Measurements from ENCODE around the gene SHANK1. TPM values are rescaled to one million over a fixed set of nuclear protein-coding genes. Genes with fewer than 3 reads are reported as not detected.

SHANK1 gene
- total RNA-seq, 1 donor from 2014 or later: 2.3 TPM

GRCh38 chr19:50662651-50663481 lies 56.7 kb downstream of the SHANK1 start:
- no peaks in the 10 kb centered on the region for H4K20me1 ChIP-seq (ENCODE audit: low read depth)
- peaks cover 19% of the 10 kb centered on the region for H3K27me3 ChIP-seq
- H3K36me3 Mint-ChIP-seq: peaks cover 5% of the 10 kb centered on the region
- peak overlapping the region; percentile 76 for H3K4me3 Mint-ChIP-seq
- no peaks in the 10 kb centered on the region for H3K36me3 ChIP-seq
- peaks cover 24% of the 10 kb centered on the region for H3K4me1 Mint-ChIP-seq
- H3K4me2 ChIP-seq: no peak overlapping the region
- H2AFZ ChIP-seq (replicated peaks): no peak overlapping the region
- no peaks in the 10 kb centered on the region for H3K4me1 ChIP-seq
- no peak for DNase-seq (ENCODE audit: low spot score)
- TF ChIP-seq, protein P1, sequence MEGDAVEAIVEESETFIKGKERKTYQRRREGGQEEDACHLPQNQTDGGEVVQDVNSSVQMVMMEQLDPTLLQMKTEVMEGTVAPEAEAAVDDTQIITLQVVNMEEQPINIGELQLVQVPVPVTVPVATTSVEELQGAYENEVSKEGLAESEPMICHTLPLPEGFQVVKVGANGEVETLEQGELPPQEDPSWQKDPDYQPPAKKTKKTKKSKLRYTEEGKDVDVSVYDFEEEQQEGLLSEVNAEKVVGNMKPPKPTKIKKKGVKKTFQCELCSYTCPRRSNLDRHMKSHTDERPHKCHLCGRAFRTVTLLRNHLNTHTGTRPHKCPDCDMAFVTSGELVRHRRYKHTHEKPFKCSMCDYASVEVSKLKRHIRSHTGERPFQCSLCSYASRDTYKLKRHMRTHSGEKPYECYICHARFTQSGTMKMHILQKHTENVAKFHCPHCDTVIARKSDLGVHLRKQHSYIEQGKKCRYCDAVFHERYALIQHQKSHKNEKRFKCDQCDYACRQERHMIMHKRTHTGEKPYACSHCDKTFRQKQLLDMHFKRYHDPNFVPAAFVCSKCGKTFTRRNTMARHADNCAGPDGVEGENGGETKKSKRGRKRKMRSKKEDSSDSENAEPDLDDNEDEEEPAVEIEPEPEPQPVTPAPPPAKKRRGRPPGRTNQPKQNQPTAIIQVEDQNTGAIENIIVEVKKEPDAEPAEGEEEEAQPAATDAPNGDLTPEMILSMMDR (IDR thresholded peaks at IDR 0.05): no peak
- TF ChIP-seq EZH2phosphoT487 (IDR thresholded peaks at IDR 0.05) (no peak), EZH2 (IDR thresholded peaks at IDR 0.05) (no peak)
- H3K27ac ChIP-seq: no peak overlapping the region
- H3K9me3 ChIP-seq (ENCODE audit: low read depth): no peaks in the 10 kb centered on the region
- peaks cover 21% of the 10 kb centered on the region for H3K27me3 Mint-ChIP-seq (ENCODE audit: insufficient read depth, low read depth)
- H3F3A ChIP-seq (ENCODE audit: low read depth): peaks cover 7% of the 10 kb centered on the region
- no peak overlapping the region for H3K9ac ChIP-seq
- no peak overlapping the region for H3K4me3 ChIP-seq
- no peaks in the 10 kb centered on the region for H3K79me2 ChIP-seq (ENCODE audit: low read depth)
- peak overlapping the region; percentile 72 for H3K27ac Mint-ChIP-seq
- no peaks in the 10 kb centered on the region for H3K9me3 Mint-ChIP-seq

DNA sequence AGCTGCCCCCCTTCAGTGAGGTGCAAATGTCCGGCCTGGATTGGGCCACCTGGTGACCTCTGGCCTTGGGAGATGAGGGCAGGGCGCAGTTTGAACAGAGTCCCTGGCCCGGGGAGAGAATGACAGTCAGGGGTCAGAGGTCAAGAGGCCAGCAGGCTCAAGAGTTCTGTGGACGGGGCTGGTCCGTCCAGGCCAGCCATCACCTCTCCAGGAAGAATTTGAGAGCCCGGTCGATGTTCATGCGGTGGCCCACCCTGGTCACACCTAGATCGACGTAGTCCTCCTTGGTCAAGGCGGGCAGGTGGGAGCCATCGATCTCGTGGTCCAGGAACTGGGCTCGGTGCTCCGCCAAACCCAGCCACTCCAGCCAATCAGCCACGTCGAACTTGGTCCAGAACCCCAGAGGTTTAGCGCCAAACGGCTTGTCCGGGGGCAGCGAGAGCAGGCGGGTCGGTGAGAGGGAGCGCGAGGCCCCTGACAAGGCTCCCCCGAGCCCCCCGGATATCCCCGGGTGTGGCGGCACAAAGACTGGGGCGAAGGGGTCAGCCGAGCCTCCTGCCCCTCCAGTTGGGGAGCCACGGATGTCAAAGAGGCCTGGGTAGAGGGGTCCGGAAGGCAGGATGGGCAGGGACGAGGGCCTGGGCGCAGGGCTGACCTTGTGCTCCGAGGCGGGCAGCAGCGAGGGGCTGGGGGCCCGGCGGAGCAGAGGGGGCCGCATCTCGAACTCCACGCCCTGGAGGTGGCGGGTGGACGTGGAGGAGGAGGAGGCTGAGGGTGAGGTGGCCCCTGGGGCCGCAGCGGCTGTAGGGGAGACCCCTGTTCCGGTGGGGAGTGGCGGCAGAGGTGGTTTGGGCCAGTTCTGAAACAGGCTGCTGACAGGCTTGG lies 57.6 kb downstream of the SHANK1 start:
- Histone ChIP-seq H3K4me2 (no peak overlapping the region), H3F3A (ENCODE audit: low read depth) (peaks cover 7% of the 10 kb centered on the region), H3K4me1 (no peaks in the 10 kb centered on the region), H3K27ac (no peak overlapping the region), H2AFZ (replicated peaks) (no peak overlapping the region), H3K36me3 (no peaks in the 10 kb centered on the region), H4K20me1 (ENCODE audit: low read depth) (no peaks in the 10 kb centered on the region), H3K27me3 (peaks cover 13% of the 10 kb centered on the region), H3K79me2 (ENCODE audit: low read depth) (no peaks in the 10 kb centered on the region), H3K4me3 (no peak overlapping the region), H3K9ac (no peak overlapping the region), H3K9me3 (ENCODE audit: low read depth) (no peaks in the 10 kb centered on the region)
- Mint-ChIP-seq H3K4me1 (peaks cover 31% of the 10 kb centered on the region), H3K9me3 (no peaks in the 10 kb centered on the region), H3K36me3 (peaks cover 5% of the 10 kb centered on the region), H3K4me3 (no peak overlapping the region), H3K27ac (peak overlapping the region; percentile 32), H3K27me3 (ENCODE audit: insufficient read depth, low read depth) (peaks cover 20% of the 10 kb centered on the region)
- TF ChIP-seq EZH2phosphoT487 (IDR thresholded peaks at IDR 0.05) (no peak), EZH2 (IDR thresholded peaks at IDR 0.05) (no peak)
- TF ChIP-seq, protein P1 (IDR thresholded peaks at IDR 0.05): no peak
- no peak for DNase-seq (ENCODE audit: low spot score)

- Histone ChIP-seq H3K4me3 (no peak overlapping the region), H2AFZ (replicated peaks) (no peak overlapping the region), H3K27ac (no peak overlapping the region), H3K36me3 (no peaks in the 10 kb centered on the region), H4K20me1 (ENCODE audit: low read depth) (no peaks in the 10 kb centered on the region), H3K9me3 (ENCODE audit: low read depth) (no peaks in the 10 kb centered on the region), H3K9ac (no peak overlapping the region), H3K4me2 (no peak overlapping the region), H3F3A (ENCODE audit: low read depth) (peaks cover 7% of the 10 kb centered on the region), H3K27me3 (peaks cover 3% of the 10 kb centered on the region), H3K79me2 (ENCODE audit: low read depth) (no peaks in the 10 kb centered on the region), H3K4me1 (no peaks in the 10 kb centered on the region)
- Mint-ChIP-seq H3K4me3 (peak overlapping the region; percentile 59), H3K36me3 (peaks cover 5% of the 10 kb centered on the region), H3K4me1 (peaks cover 31% of the 10 kb centered on the region), H3K27me3 (ENCODE audit: insufficient read depth, low read depth) (peaks cover 18% of the 10 kb centered on the region), H3K9me3 (no peaks in the 10 kb centered on the region), H3K27ac (no peak overlapping the region)
- no peak for DNase-seq (ENCODE audit: low spot score)
- no peak for TF ChIP-seq EZH2 (IDR thresholded peaks at IDR 0.05)
- TF ChIP-seq EZH2phosphoT487 (IDR thresholded peaks at IDR 0.05): no peak
- TF ChIP-seq, protein P1 (IDR thresholded peaks at IDR 0.05): no peak
These were observed 58.6 kb downstream of the SHANK1 start for GRCh38 chr19:50661023-50661422.
